Activated CD8-positive, alpha-beta memory T cell treated with anti-CD3 and anti-CD28 coated beads for 24 hours (primary cell): ENCODE results near the gene TBX20.
"Not testable (repeated sequence)": the region's sequence is repeated elsewhere in the genome, so short reads cannot be mapped to it uniquely, and the experiment has no call there.

Experiments used
- DNase-seq: peaks from one replicate; pipeline ENCODE4 v3.0.0-alpha.2; 2020

Gene TBX20

DNA sequence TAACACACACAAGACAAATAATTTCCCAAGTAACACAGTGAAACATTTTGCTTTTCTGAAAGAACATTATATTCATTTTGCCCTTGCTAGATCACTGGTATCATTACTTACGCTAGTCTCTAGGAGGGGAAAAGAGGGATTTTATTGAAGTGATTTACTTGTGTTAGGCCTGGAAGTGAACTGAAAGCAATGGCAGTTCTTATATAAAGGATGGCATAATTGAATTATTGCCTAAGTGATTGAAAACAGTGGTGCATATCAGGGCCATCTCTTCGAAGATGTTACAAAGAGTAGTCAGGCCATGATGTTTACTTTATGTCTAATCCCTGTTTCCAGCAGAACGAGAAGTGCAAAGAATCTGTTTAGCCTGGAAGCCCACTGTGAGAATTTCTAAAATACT lies 38.8 kb downstream of the TBX20 start:
- DNase-seq = not testable (repeated sequence)

DNA sequence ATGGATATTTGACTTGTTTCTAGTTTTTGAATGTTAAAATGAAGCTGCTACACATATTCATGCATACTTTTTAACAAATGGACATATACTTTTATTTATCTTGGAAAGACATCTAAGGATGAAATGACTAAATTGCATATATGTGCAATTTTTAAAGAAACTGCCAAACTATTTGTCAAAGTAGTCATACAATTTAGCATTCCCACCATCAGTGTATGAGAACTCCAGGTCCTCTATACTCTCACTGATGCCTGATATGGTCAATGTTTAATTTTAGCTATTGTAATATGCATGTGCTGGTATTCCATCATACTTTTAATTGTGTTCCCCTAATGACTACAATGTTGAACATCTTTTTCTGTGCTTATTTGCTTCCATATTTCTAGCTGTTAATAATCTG lies 47.0 kb downstream of the TBX20 start:
- DNase-seq = not testable (repeated sequence)

DNA sequence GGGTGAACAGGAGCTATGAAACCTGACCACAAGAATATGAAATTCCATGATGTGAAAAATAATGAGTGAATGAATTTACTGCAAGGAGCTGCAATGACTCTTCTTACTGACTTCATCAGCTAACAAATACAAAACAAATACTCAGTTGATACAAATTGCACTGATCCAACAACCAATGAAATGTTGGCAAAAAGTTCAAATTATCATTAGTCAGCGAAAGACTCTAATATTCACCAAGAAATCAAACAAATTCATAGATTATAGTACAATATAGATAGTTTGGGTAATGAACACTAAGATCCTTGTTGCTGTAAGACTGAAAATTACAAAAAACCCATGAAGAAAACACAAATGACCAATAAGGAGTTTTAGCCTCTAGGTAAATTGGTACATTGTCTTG lies 49.0 kb downstream of the TBX20 start:
- not testable (repeated sequence) for DNase-seq

DNA sequence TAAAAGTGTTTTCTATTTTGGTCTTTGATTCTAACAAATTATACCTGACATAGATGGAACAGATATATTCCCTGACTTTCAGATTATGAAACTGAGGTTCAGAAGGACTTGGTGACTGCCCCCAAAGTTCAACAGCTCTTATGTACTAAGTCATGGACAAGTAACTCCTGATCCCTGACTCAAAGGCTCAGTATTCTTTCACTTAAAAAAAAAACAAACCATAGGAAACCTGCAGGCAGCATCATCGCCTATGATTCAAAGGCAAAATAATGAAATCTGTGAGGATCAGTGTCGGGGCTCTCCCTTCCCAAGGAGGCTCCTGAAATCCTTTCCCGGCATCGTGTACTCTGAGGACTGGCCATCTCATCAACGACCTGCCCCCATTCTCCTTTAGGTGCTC lies 49.9 kb downstream of the TBX20 start:
- not testable (repeated sequence) for DNase-seq

DNA sequence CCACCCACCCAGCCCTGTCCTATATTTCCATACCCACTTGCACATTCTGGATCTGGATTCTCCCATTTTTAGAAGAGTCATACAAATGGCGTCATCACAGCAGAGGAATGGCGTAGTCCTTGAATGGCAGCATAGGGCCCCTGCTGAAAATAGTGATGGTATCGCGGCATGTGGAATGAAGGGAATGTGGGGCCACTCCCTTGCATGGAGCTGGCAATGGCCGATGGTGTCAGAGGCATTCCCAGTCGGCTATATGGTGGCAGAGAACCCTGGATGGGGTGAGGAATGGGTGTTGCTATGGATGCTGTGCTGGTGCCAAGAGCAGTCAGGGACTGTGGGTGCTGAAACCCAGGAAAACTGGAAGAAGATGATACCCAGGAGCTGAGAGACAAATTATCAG lies 51.5 kb downstream of the TBX20 start:
- DNase-seq = not testable (repeated sequence)

DNA sequence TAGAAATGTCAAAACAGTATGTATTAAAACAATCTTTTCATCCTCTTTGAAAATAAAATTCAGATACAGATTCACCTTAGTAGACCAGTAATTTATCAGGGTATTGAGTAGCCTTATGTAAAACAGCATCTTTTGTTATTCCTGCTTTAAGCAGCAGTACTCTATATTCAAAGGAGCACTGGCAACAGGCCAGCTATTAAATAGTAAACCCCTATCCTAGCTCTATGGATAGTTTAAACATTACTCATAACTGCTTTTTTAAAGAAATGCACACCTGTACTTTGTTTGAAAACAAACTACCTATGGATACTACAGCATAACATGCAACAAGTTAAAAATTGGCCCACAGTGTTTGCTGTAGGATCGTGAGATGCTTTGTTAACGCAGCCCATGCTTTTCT lies 53.7 kb downstream of the TBX20 start:
- DNase-seq = not testable (repeated sequence)

DNA sequence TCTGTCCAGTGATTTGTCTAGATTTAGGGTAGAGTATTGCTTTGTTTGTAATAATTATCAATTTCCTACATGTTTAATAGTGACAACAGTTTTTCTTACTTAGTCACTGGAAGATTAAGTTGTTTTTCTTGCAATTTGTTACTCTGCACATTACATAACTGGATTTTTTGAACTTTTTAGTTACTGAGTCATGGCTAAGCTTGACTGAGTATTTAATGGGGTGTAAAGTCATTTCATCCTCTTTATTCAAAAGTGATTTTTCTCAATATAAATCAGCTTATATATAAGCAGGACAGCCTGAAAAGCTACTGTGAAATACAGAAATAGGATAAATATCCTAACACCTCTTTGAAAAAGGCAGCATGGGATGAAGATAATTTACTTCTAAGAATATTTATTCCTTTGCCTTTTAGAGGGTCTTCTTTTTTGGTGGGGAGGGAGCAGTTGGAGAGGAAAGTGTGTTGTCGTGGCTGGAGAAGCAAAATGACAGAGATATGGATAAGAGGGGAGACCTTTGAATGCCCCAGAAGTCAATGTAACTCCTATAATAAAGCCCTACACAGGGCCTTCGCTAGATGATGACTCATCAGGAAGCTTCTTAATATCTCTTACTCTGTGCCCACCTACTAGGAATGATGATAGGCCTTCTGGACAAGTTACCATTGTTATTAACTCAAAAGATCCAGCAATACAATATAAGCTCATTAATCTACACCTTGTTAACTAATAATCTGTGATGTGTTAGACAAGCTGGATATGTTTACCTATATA lies 55.3 kb downstream of the TBX20 start:
- not testable (repeated sequence) for DNase-seq

DNA sequence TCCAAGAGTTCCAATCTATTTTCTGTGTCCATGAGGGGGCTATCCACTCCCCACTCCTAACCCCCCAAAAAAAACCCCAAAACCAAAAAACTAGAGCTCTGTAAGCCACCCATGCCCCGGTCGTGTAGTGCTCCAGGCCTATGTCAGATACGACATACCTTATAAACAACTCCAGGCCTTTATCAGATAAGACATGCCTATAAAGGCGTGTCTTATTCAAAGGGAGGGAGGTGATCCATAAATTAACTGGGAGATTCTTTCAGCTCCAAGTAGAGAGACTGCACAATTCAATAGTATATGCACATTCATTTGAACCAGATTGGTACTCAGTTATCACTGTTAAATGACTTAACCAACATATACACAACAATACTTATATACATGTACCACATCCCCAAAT lies 62.3 kb downstream of the TBX20 start:
- not testable (repeated sequence) for DNase-seq

DNA sequence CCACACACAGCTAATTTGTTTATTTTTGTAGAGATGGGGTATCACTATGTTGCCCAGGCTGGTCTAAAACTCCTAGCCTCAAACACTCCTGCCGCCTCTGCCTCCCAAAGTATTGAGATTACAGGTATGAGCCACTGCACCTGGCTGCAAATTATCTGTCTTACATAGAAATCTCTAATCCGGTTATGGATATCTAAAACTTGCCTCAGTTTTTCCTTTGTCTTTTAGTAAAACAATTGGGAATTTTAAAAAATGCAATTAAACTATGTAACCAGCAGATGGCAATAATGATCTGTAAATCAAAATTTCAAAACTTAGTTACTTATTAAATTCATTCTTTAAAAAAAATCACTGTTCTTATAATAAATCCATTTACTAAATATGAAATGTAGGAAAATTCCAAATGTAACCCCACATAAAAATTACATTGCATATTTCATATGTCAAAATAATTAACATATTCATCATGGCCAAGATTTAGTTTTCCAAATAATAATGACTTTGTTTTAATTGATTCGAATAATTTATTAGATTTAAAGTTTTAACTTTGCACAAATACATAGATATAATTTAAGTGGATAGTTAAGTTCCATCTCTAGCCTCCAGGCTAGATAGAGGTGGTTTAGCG lies 63.6 kb downstream of the TBX20 start:
- not testable (repeated sequence) for DNase-seq

DNA sequence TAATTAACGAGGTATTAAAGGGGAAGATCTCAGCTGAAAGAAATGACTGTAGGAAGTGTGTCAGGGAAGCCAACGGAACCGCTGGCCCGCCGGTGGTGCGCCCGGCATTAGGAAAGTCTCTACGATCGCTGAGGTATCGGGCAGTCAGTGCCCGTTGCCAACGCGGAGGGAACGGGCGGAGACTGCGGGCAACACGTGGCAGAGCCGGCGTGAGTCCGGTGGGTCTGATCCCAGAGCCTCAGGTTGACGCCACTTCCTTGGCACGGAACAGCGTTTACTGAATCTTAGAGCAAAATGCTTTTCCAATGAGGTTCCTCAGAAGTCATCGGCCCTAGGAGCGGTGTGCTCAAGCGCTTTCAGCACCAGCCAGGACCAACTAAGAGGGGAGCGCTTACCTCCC lies 67.1 kb downstream of the TBX20 start:
- DNase-seq = not testable (repeated sequence)

DNA sequence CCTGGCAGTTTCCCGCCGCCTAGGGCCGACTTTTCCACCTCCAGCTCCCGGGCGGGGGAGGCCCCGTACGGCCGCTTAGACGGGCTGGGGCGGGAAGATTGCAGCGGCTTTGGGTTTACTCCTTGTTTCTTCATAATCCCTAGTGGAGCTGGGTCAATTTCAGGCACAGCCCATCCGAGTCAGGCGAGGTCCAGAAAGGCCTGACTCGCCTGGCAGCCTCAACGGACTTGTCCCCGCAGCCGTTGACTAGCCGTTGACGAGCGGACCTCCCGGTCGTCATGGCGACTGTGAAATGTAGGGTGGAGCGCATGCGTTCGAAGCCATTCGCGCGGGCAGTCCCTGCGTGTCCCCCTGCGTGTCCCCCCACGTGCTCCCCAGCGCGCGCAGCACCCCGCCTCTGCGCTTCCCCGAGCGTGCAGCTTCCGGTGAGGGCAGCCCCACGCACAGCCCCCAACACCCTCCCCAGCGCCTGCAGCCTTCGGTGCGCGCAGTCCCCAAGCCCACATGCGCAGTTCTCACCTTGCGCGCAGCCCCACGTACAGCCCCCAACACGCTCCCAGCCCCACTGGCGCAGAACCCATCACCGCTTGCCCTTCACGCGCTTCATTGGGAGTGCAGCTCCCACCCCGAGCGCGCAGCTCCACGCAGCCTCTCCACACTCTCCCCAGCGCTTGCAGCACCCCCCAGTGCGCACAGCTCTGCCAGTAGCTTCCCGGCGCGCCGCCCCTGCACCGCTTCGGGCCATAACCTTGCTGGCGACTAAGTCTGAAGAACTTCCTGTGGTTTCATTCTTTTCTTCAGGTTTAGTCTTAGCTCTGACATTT lies 67.8 kb downstream of the TBX20 start:
- peak; percentile 56 for DNase-seq

DNA sequence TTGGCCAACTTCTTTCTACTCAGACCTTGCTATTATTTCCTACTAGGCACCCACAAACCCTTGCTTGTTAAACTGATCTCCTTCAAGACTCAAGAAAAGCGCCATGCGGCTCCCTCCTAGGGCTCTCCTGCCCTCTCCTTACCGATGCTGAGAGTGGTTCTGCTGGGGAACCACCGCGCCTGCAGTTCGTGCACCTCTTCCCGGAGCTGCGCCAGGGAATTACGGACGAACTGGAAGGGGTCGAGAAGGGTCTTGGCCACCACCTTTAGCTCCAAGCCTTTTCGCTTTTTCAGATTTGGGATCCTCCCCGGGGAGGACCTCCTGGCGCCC lies 68.4 kb downstream of the TBX20 start:
- DNase-seq = not testable (repeated sequence)

DNA sequence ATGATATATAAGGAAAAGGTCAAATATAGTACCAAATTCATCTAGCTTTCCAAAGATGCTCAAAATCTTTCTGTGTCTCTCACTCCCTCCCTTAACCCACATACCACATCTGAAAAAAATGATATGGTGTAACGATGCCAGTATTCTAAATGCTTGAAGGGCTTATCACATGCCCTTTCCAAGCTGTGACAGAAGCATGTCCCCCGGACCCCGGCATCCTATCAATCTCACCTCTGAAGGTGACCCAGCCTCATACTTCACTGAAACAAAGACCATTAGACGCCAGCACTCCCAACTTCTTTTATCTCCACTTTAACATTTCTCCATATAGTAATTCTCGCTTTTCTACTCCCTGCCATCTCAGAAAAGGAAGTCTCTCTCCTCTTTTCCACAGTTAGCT lies 68.9 kb downstream of the TBX20 start:
- DNase-seq = not testable (repeated sequence)

DNA sequence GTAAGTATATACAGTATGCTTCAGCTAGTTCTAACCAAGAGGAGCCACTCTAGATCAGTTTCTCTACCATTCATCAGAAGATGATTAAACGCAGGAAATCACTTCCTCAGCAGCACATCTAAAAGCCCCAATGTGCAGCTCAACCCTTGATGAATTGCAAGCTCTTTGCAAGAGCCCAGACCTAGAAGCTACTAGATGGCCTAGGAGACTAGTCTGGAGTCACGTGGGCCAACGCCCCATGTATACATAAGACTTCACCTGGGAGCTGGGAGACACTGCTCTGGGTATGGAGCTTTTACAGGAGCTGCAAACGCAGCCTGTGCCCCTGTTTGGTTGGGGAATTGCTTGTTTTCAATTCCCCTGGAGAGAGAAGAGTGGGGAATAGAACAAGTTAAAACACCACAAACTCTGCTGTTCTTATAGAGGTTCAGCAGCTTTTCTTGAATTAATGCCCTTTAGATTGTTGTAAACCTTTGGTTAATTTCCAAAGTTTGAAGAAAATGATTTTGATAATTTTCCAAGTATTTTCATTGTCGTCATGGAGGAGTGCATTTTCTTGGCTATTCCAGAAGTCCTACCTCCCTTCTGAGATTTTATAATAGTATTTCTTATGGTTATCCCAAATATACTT lies 69.9 kb downstream of the TBX20 start:
- DNase-seq = not testable (repeated sequence)

DNA sequence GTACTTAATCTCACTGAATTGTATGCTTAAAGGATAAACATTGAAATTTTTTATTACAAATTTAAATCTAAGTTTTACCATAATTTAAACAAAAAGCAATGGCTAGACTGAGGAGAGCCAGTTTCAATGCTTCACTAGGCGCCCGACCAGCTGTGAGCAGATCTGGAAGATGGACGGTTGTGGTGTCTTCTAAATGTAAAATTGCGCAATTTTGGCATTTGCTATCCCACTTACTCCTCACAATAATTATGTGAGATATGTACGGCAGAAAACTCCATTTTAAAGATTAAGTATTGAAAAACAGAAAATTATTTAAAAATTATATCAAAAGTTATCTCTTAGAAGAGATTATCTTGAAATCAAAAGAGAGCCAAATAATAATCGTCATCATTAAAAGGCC lies 73.2 kb downstream of the TBX20 start:
- not testable (repeated sequence) for DNase-seq

DNA sequence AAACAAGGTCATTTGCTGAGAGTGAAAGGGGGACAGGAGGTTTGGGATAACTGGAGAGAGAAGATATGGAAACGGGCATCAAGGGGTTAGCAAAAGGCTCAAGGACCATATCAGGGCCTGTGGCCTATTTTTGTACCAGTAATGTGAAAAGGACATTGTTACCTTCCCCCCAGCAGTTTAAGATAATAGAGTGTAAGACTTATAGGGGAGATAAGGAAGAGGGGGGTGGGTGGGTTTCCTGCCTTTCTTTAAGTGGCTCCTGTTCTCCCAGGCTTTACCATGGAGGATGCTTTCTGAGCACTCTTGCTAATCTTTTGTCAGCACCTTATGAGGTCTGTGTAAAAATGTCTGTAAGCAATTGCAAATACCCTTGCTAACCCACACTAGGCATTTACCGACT lies 80.7 kb downstream of the TBX20 start:
- DNase-seq = not testable (repeated sequence)

DNA sequence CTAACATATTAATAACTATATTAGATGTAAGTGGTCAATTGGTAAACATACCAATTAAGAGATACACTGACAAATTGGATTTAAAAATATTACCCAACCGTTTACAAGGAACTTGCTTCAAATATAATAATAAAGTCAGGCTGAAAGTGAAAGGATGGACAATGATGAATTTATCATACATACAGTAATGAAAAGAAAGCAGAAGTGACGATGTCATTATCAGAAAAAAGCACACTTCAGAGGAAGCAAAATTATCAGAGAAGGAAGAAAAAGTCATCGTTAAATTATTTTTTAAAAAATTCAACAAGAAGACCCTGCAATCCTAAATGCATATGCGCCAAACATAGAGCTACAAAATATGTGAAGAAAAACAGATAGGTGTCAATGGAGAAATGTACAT lies 81.8 kb downstream of the TBX20 start:
- DNase-seq = not testable (repeated sequence)

DNA sequence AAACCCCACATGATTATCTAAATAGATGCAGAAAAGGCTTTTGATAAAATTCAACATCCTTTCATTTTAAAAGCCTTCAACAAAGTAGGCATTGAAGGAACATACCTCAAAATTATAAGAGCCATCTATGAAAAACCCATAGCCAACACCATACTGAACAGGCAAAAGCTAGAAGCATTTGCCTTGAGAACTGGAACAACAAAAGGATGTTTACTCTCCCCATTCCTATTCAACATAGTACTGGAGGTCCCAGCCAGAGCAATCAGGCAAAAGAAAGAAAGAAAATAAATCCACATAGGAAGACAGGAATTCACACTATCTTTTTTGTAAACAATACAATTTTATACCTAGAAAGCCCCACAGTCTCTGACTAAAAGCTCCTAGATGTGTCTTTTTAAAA lies 86.2 kb downstream of the TBX20 start:
- not testable (repeated sequence) for DNase-seq

DNA sequence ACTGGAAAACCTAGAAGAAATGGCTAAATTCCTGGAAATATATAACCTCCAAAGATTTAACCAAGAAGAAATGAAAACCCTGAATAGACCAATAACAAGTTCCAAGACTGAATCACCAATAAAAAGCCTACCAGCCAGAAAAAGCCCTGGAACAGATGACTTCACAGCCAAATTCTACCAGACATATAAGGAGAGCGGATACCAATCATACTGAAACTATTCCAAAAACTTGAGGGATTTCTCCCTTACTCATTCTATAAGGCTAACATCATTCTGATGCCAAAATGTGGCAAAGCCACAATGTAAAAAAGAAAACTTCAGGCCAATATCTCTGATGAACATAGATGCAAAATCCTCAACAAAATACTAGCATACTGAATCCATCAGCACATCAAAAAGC lies 86.7 kb downstream of the TBX20 start:
- not testable (repeated sequence) for DNase-seq

DNA sequence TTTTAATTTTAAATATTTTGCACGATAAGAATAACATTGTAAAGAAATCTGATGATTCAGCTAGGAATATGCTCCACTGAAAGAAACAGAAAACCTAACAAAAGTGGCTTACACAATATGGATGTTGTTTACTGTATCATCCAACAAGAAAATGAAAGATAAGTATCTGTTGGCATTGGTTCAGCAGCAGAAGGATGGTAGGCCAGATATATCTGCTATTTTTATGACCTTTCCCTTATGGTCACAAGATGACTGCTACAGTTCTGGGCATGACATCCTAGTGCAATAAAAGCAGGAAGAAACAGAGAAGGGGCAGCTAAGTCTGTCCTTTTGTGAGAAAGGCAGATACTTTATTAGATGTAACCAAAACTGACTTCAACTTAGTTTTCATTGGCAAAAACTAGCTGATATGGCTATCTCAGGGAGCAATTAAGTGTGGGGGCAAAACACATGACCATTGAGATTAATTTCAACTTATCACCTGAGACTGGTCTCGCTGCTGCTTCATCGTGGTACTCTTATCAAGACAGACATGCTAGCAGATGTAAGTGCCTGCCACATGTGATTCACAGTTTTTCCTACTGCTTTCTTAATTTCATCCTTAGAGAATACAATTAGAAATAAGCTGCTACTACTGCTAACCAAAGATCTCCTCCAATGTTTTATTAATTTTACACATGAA lies 92.7 kb downstream of the TBX20 start:
- not testable (repeated sequence) for DNase-seq
